ENCODE results near the gene SNX5. TPM values are rescaled to one million over a fixed set of nuclear protein-coding genes. Genes with fewer than 3 reads are reported as not detected.

The SNX5 gene
- total and polyA plus RNA-seq, 2 of the 13 experiments (the other 11 are each of a cell fraction or from before 2014, with no cell fraction given), result 664 to 1,040 TPM

DNA sequence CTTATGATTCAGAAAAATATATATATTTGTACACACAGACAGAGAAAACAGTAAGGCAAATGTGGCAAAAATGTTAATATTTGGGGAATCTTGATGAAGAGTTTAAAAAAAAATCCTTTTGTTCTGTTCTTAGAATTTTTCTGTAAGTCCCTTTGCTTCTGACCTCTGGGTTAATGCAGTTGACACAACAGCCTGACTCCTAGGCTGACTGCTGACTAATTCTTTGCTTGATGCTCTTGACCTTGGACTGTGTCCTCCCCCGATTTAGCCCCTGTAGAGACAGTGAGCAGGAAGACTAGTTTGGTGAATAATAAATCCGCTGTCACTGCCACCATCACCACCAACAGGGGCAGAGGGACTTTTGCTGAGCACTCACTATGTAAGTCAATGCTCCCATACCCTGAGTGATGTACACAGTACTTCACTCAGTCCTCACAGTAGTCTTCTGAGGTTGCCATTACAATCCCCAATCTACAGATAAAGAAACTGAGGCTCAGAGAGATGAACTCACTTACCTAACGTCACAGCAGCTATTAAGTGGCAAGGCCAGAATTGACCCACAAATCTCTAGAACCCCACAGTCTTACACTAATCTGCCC, 71.7 kb downstream of the SNX5 start (continued):
- TF ChIP-seq, protein P1, sequence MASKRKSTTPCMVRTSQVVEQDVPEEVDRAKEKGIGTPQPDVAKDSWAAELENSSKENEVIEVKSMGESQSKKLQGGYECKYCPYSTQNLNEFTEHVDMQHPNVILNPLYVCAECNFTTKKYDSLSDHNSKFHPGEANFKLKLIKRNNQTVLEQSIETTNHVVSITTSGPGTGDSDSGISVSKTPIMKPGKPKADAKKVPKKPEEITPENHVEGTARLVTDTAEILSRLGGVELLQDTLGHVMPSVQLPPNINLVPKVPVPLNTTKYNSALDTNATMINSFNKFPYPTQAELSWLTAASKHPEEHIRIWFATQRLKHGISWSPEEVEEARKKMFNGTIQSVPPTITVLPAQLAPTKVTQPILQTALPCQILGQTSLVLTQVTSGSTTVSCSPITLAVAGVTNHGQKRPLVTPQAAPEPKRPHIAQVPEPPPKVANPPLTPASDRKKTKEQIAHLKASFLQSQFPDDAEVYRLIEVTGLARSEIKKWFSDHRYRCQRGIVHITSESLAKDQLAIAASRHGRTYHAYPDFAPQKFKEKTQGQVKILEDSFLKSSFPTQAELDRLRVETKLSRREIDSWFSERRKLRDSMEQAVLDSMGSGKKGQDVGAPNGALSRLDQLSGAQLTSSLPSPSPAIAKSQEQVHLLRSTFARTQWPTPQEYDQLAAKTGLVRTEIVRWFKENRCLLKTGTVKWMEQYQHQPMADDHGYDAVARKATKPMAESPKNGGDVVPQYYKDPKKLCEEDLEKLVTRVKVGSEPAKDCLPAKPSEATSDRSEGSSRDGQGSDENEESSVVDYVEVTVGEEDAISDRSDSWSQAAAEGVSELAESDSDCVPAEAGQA (IDR thresholded peaks at IDR 0.05; ENCODE audit: low read depth), result peak; percentile 48; the same call in 1 of the 2 replicates
- TF ChIP-seq, protein P1 (CRISPR knock-in tag; IDR thresholded peaks at IDR 0.05; ENCODE audit: borderline replicate concordance), result no peak; the same call in 1 of the 2 replicates
- TF ChIP-seq RFX3 (CRISPR knock-in tag; IDR thresholded peaks at IDR 0.05) (no peak), ZNF629 (CRISPR knock-in tag; conservative IDR thresholded peaks at IDR 0.05) (peak; percentile 97), ZNF7 (CRISPR knock-in tag; IDR thresholded peaks at IDR 0.05) (no peak), FOXK1 (CRISPR knock-in tag; IDR thresholded peaks at IDR 0.05; ENCODE audit: borderline replicate concordance, low read depth) (peak; percentile 95; the same call in 1 of the 2 replicates), KDM1A (CRISPR knock-in tag; IDR thresholded peaks at IDR 0.05) (no peak; the same call in none of the 2 replicates), ZNF234 (CRISPR knock-in tag; conservative IDR thresholded peaks at IDR 0.05) (no peak), RARG (CRISPR knock-in tag; IDR thresholded peaks at IDR 0.05; ENCODE audit: low read depth) (0 out of 2 replicates have a peak, but pooled peaks have one; percentile 55), NCOR1 (IDR thresholded peaks at IDR 0.05; ENCODE audit: borderline replicate concordance, low read length) (peak; percentile 98), ZNF563 (CRISPR knock-in tag; IDR thresholded peaks at IDR 0.05) (no peak), ZNF549 (CRISPR knock-in tag; IDR thresholded peaks at IDR 0.05) (0 out of 2 replicates have a peak, but pooled peaks have one; percentile 39), ZMAT3 (CRISPR knock-in tag; conservative IDR thresholded peaks at IDR 0.05) (0 out of 2 replicates have a peak, but pooled peaks have one; percentile 61), ZNF232 (CRISPR knock-in tag; IDR thresholded peaks at IDR 0.05; ENCODE audit: borderline replicate concordance) (peak; percentile 47; the same call in 1 of the 2 replicates), PRMT3 (CRISPR knock-in tag; IDR thresholded peaks at IDR 0.05; ENCODE audit: borderline replicate concordance, low read depth) (no peak), KLF12 (CRISPR knock-in tag; IDR thresholded peaks at IDR 0.05; ENCODE audit: borderline replicate concordance) (0 out of 2 replicates have a peak, but pooled peaks have one; percentile 40), TRIM24 (CRISPR knock-in tag; IDR thresholded peaks at IDR 0.05) (no peak; the same call in 1 of the 2 replicates), ZNF713 (CRISPR knock-in tag; IDR thresholded peaks at IDR 0.05) (no peak)
- TF ChIP-seq, protein P2, sequence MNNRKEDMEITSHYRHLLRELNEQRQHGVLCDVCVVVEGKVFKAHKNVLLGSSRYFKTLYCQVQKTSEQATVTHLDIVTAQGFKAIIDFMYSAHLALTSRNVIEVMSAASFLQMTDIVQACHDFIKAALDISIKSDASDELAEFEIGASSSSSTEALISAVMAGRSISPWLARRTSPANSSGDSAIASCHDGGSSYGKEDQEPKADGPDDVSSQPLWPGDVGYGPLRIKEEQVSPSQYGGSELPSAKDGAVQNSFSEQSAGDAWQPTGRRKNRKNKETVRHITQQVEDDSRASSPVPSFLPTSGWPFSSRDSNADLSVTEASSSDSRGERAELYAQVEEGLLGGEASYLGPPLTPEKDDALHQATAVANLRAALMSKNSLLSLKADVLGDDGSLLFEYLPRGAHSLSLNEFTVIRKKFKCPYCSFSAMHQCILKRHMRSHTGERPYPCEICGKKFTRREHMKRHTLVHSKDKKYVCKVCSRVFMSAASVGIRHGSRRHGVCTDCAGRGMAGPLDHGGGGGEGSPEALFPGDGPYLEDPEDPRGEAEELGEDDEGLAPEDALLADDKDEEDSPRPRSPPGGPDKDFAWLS (CRISPR knock-in tag; IDR thresholded peaks at IDR 0.05; ENCODE audit: borderline replicate concordance), result 0 out of 2 replicates have a peak, but pooled peaks have one; percentile 47
- TF ChIP-seq, protein P3, sequence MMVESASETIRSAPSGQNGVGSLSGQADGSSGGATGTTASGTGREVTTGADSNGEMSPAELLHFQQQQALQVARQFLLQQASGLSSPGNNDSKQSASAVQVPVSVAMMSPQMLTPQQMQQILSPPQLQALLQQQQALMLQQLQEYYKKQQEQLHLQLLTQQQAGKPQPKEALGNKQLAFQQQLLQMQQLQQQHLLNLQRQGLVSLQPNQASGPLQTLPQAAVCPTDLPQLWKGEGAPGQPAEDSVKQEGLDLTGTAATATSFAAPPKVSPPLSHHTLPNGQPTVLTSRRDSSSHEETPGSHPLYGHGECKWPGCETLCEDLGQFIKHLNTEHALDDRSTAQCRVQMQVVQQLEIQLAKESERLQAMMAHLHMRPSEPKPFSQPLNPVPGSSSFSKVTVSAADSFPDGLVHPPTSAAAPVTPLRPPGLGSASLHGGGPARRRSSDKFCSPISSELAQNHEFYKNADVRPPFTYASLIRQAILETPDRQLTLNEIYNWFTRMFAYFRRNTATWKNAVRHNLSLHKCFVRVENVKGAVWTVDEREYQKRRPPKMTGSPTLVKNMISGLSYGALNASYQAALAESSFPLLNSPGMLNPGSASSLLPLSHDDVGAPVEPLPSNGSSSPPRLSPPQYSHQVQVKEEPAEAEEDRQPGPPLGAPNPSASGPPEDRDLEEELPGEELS (CRISPR knock-in tag; IDR thresholded peaks at IDR 0.05), result peak; percentile 96
